Erythroblast (primary cell): ENCODE data around the gene IQCN.

Source experiments
- GATA1 ChIP-seq: IDR thresholded peaks from 2 replicates; pipeline ENCODE4 v1.6.1; 2011; ENCODE audit warnings: low read depth, mild to moderate bottlenecking, control low read depth, low read length, moderate library complexity
- POLR2A ChIP-seq: IDR thresholded peaks from 2 replicates; pipeline ENCODE4 v1.6.1; 2011; ENCODE audit warnings: mild to moderate bottlenecking, low read length

- TF ChIP-seq POLR2A (no peak), GATA1 (no peak)
Measured at GRCh38 chr19:18290302-18291018, 16.2 kb upstream of the IQCN start.
